A549 treated with AZD9567 at 1 μM for 4 hours (cell line): ENCODE data around the gene KCNJ15. TPM values are rescaled to one million over a fixed set of nuclear protein-coding genes. Genes with fewer than 3 reads are reported as not detected.

Experiments
- total RNA-seq: library from RNA; stranded (reverse); fragments of 200-300 nt; extraction: Qiagen RNA extraction; gene quantifications from 5 replicates; pipeline ENCODE4 v1.2.3, GENCODE V29; 2022; ENCODE audit not compliant: insufficient read depth

Gene KCNJ15
- total RNA-seq, result 0.05 to 0.25 TPM (median 0.09 TPM) in 3 of 5 replicates, not detected in the others

DNA sequence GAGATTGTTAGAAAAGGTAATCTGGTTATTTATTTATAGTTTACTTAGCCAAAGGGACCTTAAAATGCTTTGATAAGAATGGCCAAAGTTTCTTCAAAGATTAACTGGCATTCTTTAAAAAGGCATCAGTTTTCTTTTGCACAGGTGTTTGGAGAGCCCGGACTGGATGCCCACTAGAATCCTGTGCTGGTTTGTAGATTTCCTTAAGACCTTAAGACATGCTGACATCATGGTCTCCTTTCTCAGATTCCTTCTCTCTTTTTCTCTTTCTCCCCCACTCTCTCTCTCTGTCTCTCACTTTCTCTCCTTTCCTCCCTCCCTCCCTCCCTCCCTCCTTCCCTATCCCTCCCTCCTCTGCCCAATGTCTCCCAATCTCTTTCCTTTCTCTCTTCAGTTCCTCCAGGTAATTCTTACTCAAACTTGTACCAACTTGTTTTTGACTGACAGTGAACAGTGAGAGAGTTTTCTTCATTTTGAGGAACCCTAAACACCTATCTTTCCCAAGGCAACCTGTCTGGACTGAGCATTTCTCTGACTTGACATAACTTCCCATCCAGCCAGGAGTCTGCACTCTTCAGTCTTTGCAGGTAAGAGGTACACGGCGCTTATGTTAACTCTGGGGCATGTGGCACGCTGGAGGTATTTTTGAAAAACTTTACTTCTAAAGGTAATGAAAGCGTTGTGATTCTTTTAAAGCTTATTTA is at the start of gene KCNJ15:
Gene KCNJ15, plus strand, starts transcription at position 393 of the 704 bp plus-strand sequence. CDS start 42,271 bp downstream, outside the sequence.

Other genes starting within 250 kb of the KCNJ15 start
- gene ERG, start 241.5 kb downstream of the KCNJ15 start, total RNA-seq, result 0.02 to 0.03 TPM (median 0.02 TPM) in 3 of 5 replicates, not detected in the others